Lower leg skin (tissue), 3 donors: ENCODE data around the gene NTSR2.

Experiments
- CTCF ChIP-seq, 3 donors: fragments of 450-650 bp; IDR thresholded peaks; one replicate each; pipeline ENCODE4 v1.5.1; 2016; ENCODE audit warnings: antibody characterized with exemption in 3 of 3, mild to moderate bottlenecking in 3 of 3, moderate library complexity in 2 of 3
- POLR2A ChIP-seq, 2 donors: fragments of 450-650 bp; IDR thresholded peaks; one replicate each; pipeline ENCODE4 v1.6.1; 2016 to 2017; ENCODE audit warnings: antibody characterized with exemption in 2 of 2, mild to moderate bottlenecking in 1 of 2, moderate library complexity in 1 of 2

- TF ChIP-seq POLR2A (IDR thresholded peaks at IDR 0.05): no peak
- no peak for TF ChIP-seq CTCF (IDR thresholded peaks at IDR 0.05)
Measured at GRCh38 chr2:11616851-11617415, 53.1 kb downstream of the NTSR2 start.
